Measurements from ENCODE around the gene HMGB4. TPM values are rescaled to one million over a fixed set of nuclear protein-coding genes. Genes with fewer than 3 reads are reported as not detected.

Gene HMGB4
- polyA plus RNA-seq, 1 of the 3 experiments (the other 2 are of a cell fraction) = not detected

- Histone ChIP-seq H4K20me1 (ENCODE audit: insufficient read depth) (no peaks in the 10 kb centered on the region), H3K4me1 (ENCODE audit: control insufficient read depth in 1 of 2, insufficient read depth in 2 of 2, low read depth in 1 of 2, low read length in 1 of 2) (peaks cover 0 to 13% of the 10 kb centered on the region in 2 experiments; a peak in 1 of 4 replicates), H3K4me2 (no peak overlapping the region), H2AFZ (ENCODE audit: low read depth) (no peak overlapping the region), H3F3A (replicated peaks; ENCODE audit: insufficient read depth) (no peaks in the 10 kb centered on the region), H3K27me3 (ENCODE audit: insufficient read depth) (no peaks in the 10 kb centered on the region), H3K9me2 (no peaks in the 10 kb centered on the region), H3K9ac (no peak overlapping the region), H3K79me2 (ENCODE audit: insufficient read depth) (no peaks in the 10 kb centered on the region), H3K36me3 (replicated peaks in 1 of 2; ENCODE audit: control insufficient read depth in 1 of 2, insufficient read depth in 2 of 2, low read length in 1 of 2) (no peaks in the 10 kb centered on the region), H3K9me3 (no peaks in the 10 kb centered on the region), H3K4me3 (ENCODE audit: low read depth in 2 of 2, low read length in 1 of 2) (no peak overlapping the region), H3K27ac (ENCODE audit: low read depth in 2 of 2, low read length in 1 of 2) (no peak overlapping the region)
- ChIA-PET CTCF (interaction anchor here (1.5 kb wide), 1 partner anchor 18 kb away, joined by 5 read pairs; no protein-coding TSS in a partner anchor), POLR2A (no interaction called here)
- 40% methylated on average over 2 of the region's 2 CpGs for WGBS (ENCODE audit: low lambda C conversion rate)
- TF ChIP-seq YY1 (IDR thresholded peaks at IDR 0.05; ENCODE audit: low read depth) (no peak), TEAD4 (IDR thresholded peaks at IDR 0.05; ENCODE audit: borderline replicate concordance, insufficient read depth) (no peak), TCF12 (IDR thresholded peaks at IDR 0.05) (no peak), RXRA (IDR thresholded peaks at IDR 0.05; ENCODE audit: borderline replicate concordance, low read depth) (no peak), RCOR1 (IDR thresholded peaks at IDR 0.05; ENCODE audit: low read length) (no peak)
- TF ChIP-seq, protein P1, sequence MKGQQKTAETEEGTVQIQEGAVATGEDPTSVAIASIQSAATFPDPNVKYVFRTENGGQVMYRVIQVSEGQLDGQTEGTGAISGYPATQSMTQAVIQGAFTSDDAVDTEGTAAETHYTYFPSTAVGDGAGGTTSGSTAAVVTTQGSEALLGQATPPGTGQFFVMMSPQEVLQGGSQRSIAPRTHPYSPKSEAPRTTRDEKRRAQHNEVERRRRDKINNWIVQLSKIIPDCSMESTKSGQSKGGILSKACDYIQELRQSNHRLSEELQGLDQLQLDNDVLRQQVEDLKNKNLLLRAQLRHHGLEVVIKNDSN (IDR thresholded peaks at IDR 0.05; ENCODE audit: borderline replicate concordance, low read depth) = no peak
- DNase-seq = no peak
Observed at GRCh38 chr1:33872683-33873082, 8.8 kb downstream of the HMGB4 start.

DNA sequence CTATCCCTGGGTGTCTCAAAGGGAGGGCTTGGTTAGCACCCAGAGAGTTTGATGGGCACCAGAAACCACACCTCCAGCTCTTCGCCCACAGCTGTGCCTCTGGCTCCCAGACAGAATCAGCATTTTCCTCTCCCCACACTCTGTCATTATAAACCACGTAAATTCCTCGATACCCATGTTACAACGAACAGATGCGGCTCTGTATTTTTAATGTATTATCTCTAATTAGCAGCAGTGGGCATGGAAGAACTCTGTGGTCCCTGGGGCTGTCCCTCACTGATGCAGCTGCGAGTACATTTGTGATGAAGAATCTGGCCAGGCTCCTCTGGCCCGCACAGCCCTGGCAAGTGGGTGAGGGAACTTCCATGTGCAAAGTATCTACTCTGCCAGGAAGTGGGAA, 10.8 kb downstream of the HMGB4 start:
- peaks cover 0 to 13% of the 10 kb centered on the region in 2 experiments; a peak in 1 of 4 replicates for H3K4me1 ChIP-seq (ENCODE audit: control insufficient read depth in 1 of 2, insufficient read depth in 2 of 2, low read depth in 1 of 2, low read length in 1 of 2)
- no peak overlapping the region for H3K27ac ChIP-seq (ENCODE audit: low read depth in 2 of 2, low read length in 1 of 2)
- H3K9me2 ChIP-seq = no peaks in the 10 kb centered on the region
- TF ChIP-seq RAD21 (IDR thresholded peaks at IDR 0.05; ENCODE audit: low read length) (no peak), ELF1 (IDR thresholded peaks at IDR 0.05) (no peak), GATA2 (CRISPR knock-in tag; IDR thresholded peaks at IDR 0.05) (no peak), PBX3 (IDR thresholded peaks at IDR 0.05) (no peak), JUND (IDR thresholded peaks at IDR 0.05) (no peak), RCOR1 (IDR thresholded peaks at IDR 0.05; ENCODE audit: low read length) (no peak), CTCF (IDR thresholded peaks at IDR 0.05) (no peak)
- TF ChIP-seq, protein P2, sequence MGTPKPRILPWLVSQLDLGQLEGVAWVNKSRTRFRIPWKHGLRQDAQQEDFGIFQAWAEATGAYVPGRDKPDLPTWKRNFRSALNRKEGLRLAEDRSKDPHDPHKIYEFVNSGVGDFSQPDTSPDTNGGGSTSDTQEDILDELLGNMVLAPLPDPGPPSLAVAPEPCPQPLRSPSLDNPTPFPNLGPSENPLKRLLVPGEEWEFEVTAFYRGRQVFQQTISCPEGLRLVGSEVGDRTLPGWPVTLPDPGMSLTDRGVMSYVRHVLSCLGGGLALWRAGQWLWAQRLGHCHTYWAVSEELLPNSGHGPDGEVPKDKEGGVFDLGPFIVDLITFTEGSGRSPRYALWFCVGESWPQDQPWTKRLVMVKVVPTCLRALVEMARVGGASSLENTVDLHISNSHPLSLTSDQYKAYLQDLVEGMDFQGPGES (IDR thresholded peaks at IDR 0.05; ENCODE audit: low read depth, low read length) = no peak
- WGBS (ENCODE audit: low lambda C conversion rate) = 45% methylated on average over 7 of the region's 7 CpGs
- no peak for DNase-seq
- no peak overlapping the region for H3K4me2 ChIP-seq
- no peak overlapping the region for H2AFZ ChIP-seq (ENCODE audit: low read depth)
- H3K36me3 ChIP-seq (replicated peaks in 1 of 2; ENCODE audit: control insufficient read depth in 1 of 2, insufficient read depth in 2 of 2, low read length in 1 of 2) = no peaks in the 10 kb centered on the region
- no peaks in the 10 kb centered on the region for H3F3A ChIP-seq (replicated peaks; ENCODE audit: insufficient read depth)
- ChIA-PET CTCF (no interaction called here), POLR2A (no interaction called here)
- no peak overlapping the region for H3K9ac ChIP-seq
- H3K79me2 ChIP-seq (ENCODE audit: insufficient read depth) = no peaks in the 10 kb centered on the region
- H3K27me3 ChIP-seq (ENCODE audit: insufficient read depth) = no peaks in the 10 kb centered on the region
- H4K20me1 ChIP-seq (ENCODE audit: insufficient read depth) = no peaks in the 10 kb centered on the region
- no peak overlapping the region for H3K4me3 ChIP-seq (ENCODE audit: low read depth in 2 of 2, low read length in 1 of 2)
- H3K9me3 ChIP-seq = no peaks in the 10 kb centered on the region

All from SK-N-SH (cell line).